ENCODE data around the gene BUD31. TPM values are rescaled to one million over a fixed set of nuclear protein-coding genes. Genes with fewer than 3 reads are reported as not detected.
A peak's percentile ranks its signal among the peaks of the same experiment; 100 is the strongest.

The BUD31 gene
- total and polyA plus RNA-seq, 2 of the 8 experiments (the other 6 are each of a cell fraction or from before 2014, with no cell fraction given) = 46.7 to 114 TPM

- no peak overlapping the region for H3K4ac ChIP-seq (replicated peaks; ENCODE audit: insufficient read length, low read depth, low read length)
- H4K91ac ChIP-seq (replicated peaks; ENCODE audit: insufficient read length, low read length) = no peak overlapping the region
- no peak overlapping the region for H3K4me3 ChIP-seq (ENCODE audit: extremely low read depth in 1 of 4, insufficient read depth in 2 of 4, low read depth in 3 of 4, low read length in 4 of 4)
- peaks cover 2 to 23% (median 9%) of the 10 kb centered on the region in 4 experiments; a peak in 6 of 8 replicates for H3K36me3 ChIP-seq (ENCODE audit: control insufficient read depth in 2 of 4, insufficient read depth in 4 of 4, low read length in 3 of 4)
- no peak overlapping the region for H3K14ac ChIP-seq (ENCODE audit: insufficient read length)
- H4K8ac ChIP-seq (ENCODE audit: extremely low read depth, insufficient read depth, low read length) = no peak overlapping the region
- H4K20me1 ChIP-seq (replicated peaks in 1 of 2; ENCODE audit: control insufficient read depth in 1 of 2, insufficient read depth in 2 of 2, low read length in 2 of 2) = peaks cover 0 to 2% of the 10 kb centered on the region in 2 experiments
- H4K5ac ChIP-seq (ENCODE audit: insufficient read length, low read depth, low read length) = no peak overlapping the region
- no peak overlapping the region for H3K56ac ChIP-seq (replicated peaks; ENCODE audit: insufficient read length, low read depth, low read length)
- no peak overlapping the region for H3K23ac ChIP-seq (ENCODE audit: insufficient read length)
- H3K9me3 ChIP-seq (ENCODE audit: insufficient read depth in 2 of 2, low read depth in 1 of 2, low read length in 1 of 2) = no peaks in the 10 kb centered on the region
- H3K79me1 ChIP-seq (ENCODE audit: low read depth, low read length) = no peaks in the 10 kb centered on the region
- H2BK12ac ChIP-seq (ENCODE audit: low read depth, low read length) = no peak overlapping the region
- H2BK120ac ChIP-seq (replicated peaks; ENCODE audit: low read depth, low read length) = no peak overlapping the region
- H2AK5ac ChIP-seq (ENCODE audit: low read depth, low read length) = no peak overlapping the region
- no peak overlapping the region for H3K27ac ChIP-seq (ENCODE audit: low read depth, low read length)
- no peak overlapping the region for H2AFZ ChIP-seq (ENCODE audit: low read length)
- CTCF ChIA-PET (ENCODE audit: partially characterized antibody) = interaction anchor here (0.6 to 5.7 kb wide), 18 partner anchors 8 to 372 kb away, joined by 3 to 40 read pairs (median 4); partner anchors contain the start of genes ARPC1B and BUD31
- WGBS, 2 experiments (ENCODE audit: extremely low coverage in 1 of 2, insufficient coverage in 1 of 2, insufficient read length in 1 of 2, insufficient replicate concordance in 2 of 2, low coverage in 1 of 2, low lambda C conversion rate in 2 of 2, missing lambda C conversion rate in 1 of 2) = 89% methylated on average over 16 of the region's 17 CpGs; no CpG with 5 or more reads in 1 of the 2 experiments
- H3K4me2 ChIP-seq (ENCODE audit: insufficient read depth in 1 of 2, low read depth in 2 of 2, low read length in 2 of 2) = no peak overlapping the region
- H3K79me2 ChIP-seq (ENCODE audit: control insufficient read depth in 1 of 2, insufficient read depth in 2 of 2, low read length in 2 of 2) = no peaks in the 10 kb centered on the region
- H2BK5ac ChIP-seq (ENCODE audit: low read depth, low read length) = no peak overlapping the region
- DNase-seq (ENCODE audit: low read depth in 1 of 2, low spot score in 2 of 2) (peak in 1 of 2 experiments; percentile 74), FAIRE-seq (no peak)
- H2BK20ac ChIP-seq (ENCODE audit: low read length) = no peak overlapping the region
- H3K9ac ChIP-seq (replicated peaks in 1 of 4; ENCODE audit: extremely low read depth in 1 of 4, low read depth in 3 of 4, low read length in 3 of 4) = no peak overlapping the region
- H3K18ac ChIP-seq (ENCODE audit: extremely low read depth, low read length) = no peak overlapping the region
- H3K23me2 ChIP-seq (ENCODE audit: low read depth, low read length) = no peaks in the 10 kb centered on the region
- peaks cover 0 to 9% (median 4%) of the 10 kb centered on the region in 4 experiments; a peak in 5 of 7 replicates for H3K4me1 ChIP-seq (replicated peaks in 1 of 4; ENCODE audit: control insufficient read depth in 3 of 4, insufficient read depth in 4 of 4, low read length in 3 of 4)
- H2BK15ac ChIP-seq (ENCODE audit: low read length) = no peak overlapping the region
- no peaks in the 10 kb centered on the region for H3K27me3 ChIP-seq (replicated peaks in 1 of 4; ENCODE audit: control insufficient read depth in 3 of 4, extremely low read depth in 1 of 4, insufficient read depth in 3 of 4, low read length in 3 of 4)
- POLR2A ChIA-PET (ENCODE audit: partially characterized antibody) = interaction anchor here (1.2 to 1.6 kb wide), 4 partner anchors 8 to 55 kb away, joined by 3 to 4 read pairs (median 3); partner anchors contain the start of gene ARPC1B
- TF ChIP-seq MAX (IDR thresholded peaks at IDR 0.05) (no peak), EP300 (IDR thresholded peaks at IDR 0.05; ENCODE audit: borderline replicate concordance in 1 of 2, low read depth in 2 of 2, low read length in 2 of 2) (no peak), KDM1A (IDR thresholded peaks at IDR 0.05; ENCODE audit: borderline replicate concordance, low read length) (0 out of 2 replicates have a peak, but pooled peaks have one; percentile 28), JUND (IDR thresholded peaks at IDR 0.05; ENCODE audit: low read length) (no peak), SIN3A (conservative IDR thresholded peaks at IDR 0.05 in 1 of 2, IDR thresholded peaks at IDR 0.05 in 1 of 2; ENCODE audit: low read depth in 1 of 2, low read length in 2 of 2) (0 out of 4 replicates have a peak, but pooled peaks of 1 of the 2 experiments have one; percentile 26), HDAC2 (IDR thresholded peaks at IDR 0.05; ENCODE audit: borderline replicate concordance in 1 of 2, low read depth in 2 of 2, low read length in 2 of 2) (0 out of 4 replicates have a peak, but pooled peaks have one; percentile 39 to 49), BACH1 (IDR thresholded peaks at IDR 0.05; ENCODE audit: low read length) (peak; percentile 80), RAD21 (IDR thresholded peaks at IDR 0.05 in 1 of 2, conservative IDR thresholded peaks at IDR 0.05 in 1 of 2; ENCODE audit: low read depth in 2 of 2, low read length in 2 of 2) (peak; percentile 53 to 59)
Observed at GRCh38 chr7:99365318-99366141, 43.2 kb upstream of the BUD31 start.
